Measurements from ENCODE around the gene PTPRN2.
A peak's percentile ranks its signal among the peaks of the same experiment; 100 is the strongest.

The PTPRN2 gene

DNA sequence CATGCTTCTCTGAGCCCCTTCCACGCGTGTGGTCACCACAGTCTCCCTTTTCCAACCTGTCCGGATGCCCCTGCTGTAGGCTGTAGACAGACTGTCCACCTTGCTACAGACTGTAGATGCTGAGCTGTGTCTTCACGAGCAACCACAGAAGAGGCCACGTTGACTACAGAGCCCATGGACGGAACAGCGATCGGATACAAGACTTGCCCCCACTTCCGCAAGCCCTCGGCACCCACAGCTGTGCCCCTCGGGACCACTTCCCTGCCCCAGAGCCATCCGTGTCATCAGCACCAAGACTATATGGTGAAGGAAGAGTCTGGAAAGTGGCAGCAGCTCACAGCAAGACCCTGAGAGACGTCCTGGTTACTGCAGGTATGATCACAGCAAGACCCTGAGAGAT is 759.4 kb downstream of the PTPRN2 start:
- H3K23ac ChIP-seq (ENCODE audit: low read depth, low read length, poor library complexity) = no peak overlapping the region
- H2AFZ ChIP-seq (ENCODE audit: low read length) = no peak overlapping the region
- peak overlapping the region; percentile 26 for H2AK5ac ChIP-seq (ENCODE audit: low read depth, low read length)
- no peaks in the 10 kb centered on the region for H3K9me3 ChIP-seq (replicated peaks in 1 of 2; ENCODE audit: control insufficient read depth in 2 of 2, insufficient read depth in 1 of 2, low read depth in 1 of 2, low read length in 2 of 2)
- H2BK5ac ChIP-seq (ENCODE audit: low read length) = no peak overlapping the region
- H3K4ac ChIP-seq (ENCODE audit: low read length) = no peak overlapping the region
- no peak overlapping the region for H3K4me3 ChIP-seq (ENCODE audit: low read length in 2 of 2)
- H2BK12ac ChIP-seq (ENCODE audit: low read length) = no peak overlapping the region
- no peak overlapping the region for H3K14ac ChIP-seq (ENCODE audit: low read length)
- no peak overlapping the region for H3K4me2 ChIP-seq (ENCODE audit: insufficient read depth, low read length, poor library complexity, severe bottlenecking)
- H3K79me1 ChIP-seq (ENCODE audit: low read depth, low read length) = no peaks in the 10 kb centered on the region
- H3K27ac ChIP-seq (replicated peaks; ENCODE audit: low read length) = no peak overlapping the region
- H4K8ac ChIP-seq (ENCODE audit: low read depth, low read length) = no peak overlapping the region
- H2BK15ac ChIP-seq (ENCODE audit: low read length) = peak overlapping the region; percentile 81
- WGBS, 2 donors (ENCODE audit: extremely low coverage in 2 of 2, insufficient read length in 2 of 2, insufficient replicate concordance in 1 of 2) = no CpG with 5 or more reads among the region's 13 CpGs
- H2BK120ac ChIP-seq (ENCODE audit: low read depth, low read length) = no peak overlapping the region
- no peaks in the 10 kb centered on the region for H3K27me3 ChIP-seq (ENCODE audit: control insufficient read depth in 3 of 3, insufficient read depth in 3 of 3, low read depth in 1 of 3, low read length in 3 of 3)
- DNase-seq (ENCODE audit: low spot score) = no peak
- H3K4me1 ChIP-seq (ENCODE audit: control insufficient read depth in 2 of 2, insufficient read depth in 1 of 2, low read depth in 1 of 2, low read length in 2 of 2) = peaks cover 0 to 2% of the 10 kb centered on the region in 2 donors
- peak overlapping the region; percentile 38 for H3K9ac ChIP-seq (ENCODE audit: low read depth, low read length, poor library complexity)
- H3K18ac ChIP-seq (ENCODE audit: low read length) = peak overlapping the region; percentile 17
- H4K91ac ChIP-seq (ENCODE audit: low read depth, low read length, poor library complexity) = peak overlapping the region; percentile 56
- H3K36me3 ChIP-seq (replicated peaks in 1 of 2; ENCODE audit: control insufficient read depth in 2 of 2, insufficient read depth in 2 of 2, low read length in 2 of 2) = no peaks in the 10 kb centered on the region

GRCh38 chr7:157827863-157828160 is 759.8 kb downstream of the PTPRN2 start:
- Histone ChIP-seq H3K27ac (replicated peaks; ENCODE audit: low read length) (no peak overlapping the region), H3K4me2 (ENCODE audit: insufficient read depth, low read length, poor library complexity, severe bottlenecking) (no peak overlapping the region), H3K23ac (ENCODE audit: low read depth, low read length, poor library complexity) (no peak overlapping the region), H3K14ac (ENCODE audit: low read length) (no peak overlapping the region), H4K91ac (ENCODE audit: low read depth, low read length, poor library complexity) (peak overlapping the region; percentile 56), H3K36me3 (replicated peaks in 1 of 2; ENCODE audit: control insufficient read depth in 2 of 2, insufficient read depth in 2 of 2, low read length in 2 of 2) (no peaks in the 10 kb centered on the region), H3K9ac (ENCODE audit: low read depth, low read length, poor library complexity) (no peak overlapping the region), H2AFZ (ENCODE audit: low read length) (no peak overlapping the region), H2BK5ac (ENCODE audit: low read length) (no peak overlapping the region), H2AK5ac (ENCODE audit: low read depth, low read length) (peak overlapping the region; percentile 59), H2BK120ac (ENCODE audit: low read depth, low read length) (no peak overlapping the region), H3K4me1 (ENCODE audit: control insufficient read depth in 2 of 2, insufficient read depth in 1 of 2, low read depth in 1 of 2, low read length in 2 of 2) (peaks cover 0 to 2% of the 10 kb centered on the region in 2 donors), H3K18ac (ENCODE audit: low read length) (no peak overlapping the region), H3K4ac (ENCODE audit: low read length) (no peak overlapping the region), H3K9me3 (replicated peaks in 1 of 2; ENCODE audit: control insufficient read depth in 2 of 2, insufficient read depth in 1 of 2, low read depth in 1 of 2, low read length in 2 of 2) (no peaks in the 10 kb centered on the region), H3K27me3 (ENCODE audit: control insufficient read depth in 3 of 3, insufficient read depth in 3 of 3, low read depth in 1 of 3, low read length in 3 of 3) (no peaks in the 10 kb centered on the region), H2BK12ac (ENCODE audit: low read length) (no peak overlapping the region), H3K4me3 (ENCODE audit: low read length in 2 of 2) (no peak overlapping the region), H2BK15ac (ENCODE audit: low read length) (peak overlapping the region; percentile 81), H3K79me1 (ENCODE audit: low read depth, low read length) (no peaks in the 10 kb centered on the region), H4K8ac (ENCODE audit: low read depth, low read length) (no peak overlapping the region)
- WGBS, 2 donors (ENCODE audit: extremely low coverage in 2 of 2, insufficient read length in 2 of 2, insufficient replicate concordance in 1 of 2) = no CpG with 5 or more reads among the region's 10 CpGs
- no peak for DNase-seq (ENCODE audit: low spot score)

GRCh38 chr7:157827045-157827862 is 760.4 kb downstream of the PTPRN2 start:
- H3K18ac ChIP-seq (ENCODE audit: low read length) = peak overlapping the region; percentile 25
- H3K4me2 ChIP-seq (ENCODE audit: insufficient read depth, low read length, poor library complexity, severe bottlenecking) = no peak overlapping the region
- H3K36me3 ChIP-seq (replicated peaks in 1 of 2; ENCODE audit: control insufficient read depth in 2 of 2, insufficient read depth in 2 of 2, low read length in 2 of 2) = no peaks in the 10 kb centered on the region
- H3K27me3 ChIP-seq (ENCODE audit: control insufficient read depth in 3 of 3, insufficient read depth in 3 of 3, low read depth in 1 of 3, low read length in 3 of 3) = no peaks in the 10 kb centered on the region
- H2AK5ac ChIP-seq (ENCODE audit: low read depth, low read length) = peak overlapping the region; percentile 67
- H2BK120ac ChIP-seq (ENCODE audit: low read depth, low read length) = no peak overlapping the region
- peak overlapping the region; percentile 25 for H3K14ac ChIP-seq (ENCODE audit: low read length)
- H4K91ac ChIP-seq (ENCODE audit: low read depth, low read length, poor library complexity) = no peak overlapping the region
- no peak overlapping the region for H3K23ac ChIP-seq (ENCODE audit: low read depth, low read length, poor library complexity)
- WGBS, 2 donors (ENCODE audit: extremely low coverage in 2 of 2, insufficient read length in 2 of 2, insufficient replicate concordance in 1 of 2) = no CpG with 5 or more reads among the region's 23 CpGs
- H3K9me3 ChIP-seq (replicated peaks in 1 of 2; ENCODE audit: control insufficient read depth in 2 of 2, insufficient read depth in 1 of 2, low read depth in 1 of 2, low read length in 2 of 2) = no peaks in the 10 kb centered on the region
- H2BK15ac ChIP-seq (ENCODE audit: low read length) = peak overlapping the region; percentile 81
- H3K9ac ChIP-seq (ENCODE audit: low read depth, low read length, poor library complexity) = no peak overlapping the region
- H2BK12ac ChIP-seq (ENCODE audit: low read length) = no peak overlapping the region
- H4K8ac ChIP-seq (ENCODE audit: low read depth, low read length) = no peak overlapping the region
- no peak overlapping the region for H3K4ac ChIP-seq (ENCODE audit: low read length)
- H3K27ac ChIP-seq (replicated peaks; ENCODE audit: low read length) = no peak overlapping the region
- no peak overlapping the region for H2AFZ ChIP-seq (ENCODE audit: low read length)
- no peak overlapping the region for H2BK5ac ChIP-seq (ENCODE audit: low read length)
- H3K4me1 ChIP-seq (ENCODE audit: control insufficient read depth in 2 of 2, insufficient read depth in 1 of 2, low read depth in 1 of 2, low read length in 2 of 2) = peaks cover 0 to 2% of the 10 kb centered on the region in 2 donors
- H3K4me3 ChIP-seq (ENCODE audit: low read length in 2 of 2) = no peak overlapping the region
- DNase-seq (ENCODE audit: low spot score) = no peak
- H3K79me1 ChIP-seq (ENCODE audit: low read depth, low read length) = no peaks in the 10 kb centered on the region

GRCh38 chr7:157826566-157826965 is 761.1 kb downstream of the PTPRN2 start:
- peak overlapping the region; percentile 67 for H2AK5ac ChIP-seq (ENCODE audit: low read depth, low read length)
- no peaks in the 10 kb centered on the region for H3K27me3 ChIP-seq (ENCODE audit: control insufficient read depth in 3 of 3, insufficient read depth in 3 of 3, low read depth in 1 of 3, low read length in 3 of 3)
- WGBS, 2 donors (ENCODE audit: extremely low coverage in 2 of 2, insufficient read length in 2 of 2, insufficient replicate concordance in 1 of 2) = no CpG with 5 or more reads among the region's 17 CpGs
- peak overlapping the region; percentile 12 for H3K18ac ChIP-seq (ENCODE audit: low read length)
- H3K4me1 ChIP-seq (ENCODE audit: control insufficient read depth in 2 of 2, insufficient read depth in 1 of 2, low read depth in 1 of 2, low read length in 2 of 2) = peaks cover 0 to 2% of the 10 kb centered on the region in 2 donors
- no peaks in the 10 kb centered on the region for H3K9me3 ChIP-seq (replicated peaks in 1 of 2; ENCODE audit: control insufficient read depth in 2 of 2, insufficient read depth in 1 of 2, low read depth in 1 of 2, low read length in 2 of 2)
- H4K8ac ChIP-seq (ENCODE audit: low read depth, low read length) = no peak overlapping the region
- H3K27ac ChIP-seq (replicated peaks; ENCODE audit: low read length) = no peak overlapping the region
- no peak overlapping the region for H2BK120ac ChIP-seq (ENCODE audit: low read depth, low read length)
- H3K23ac ChIP-seq (ENCODE audit: low read depth, low read length, poor library complexity) = no peak overlapping the region
- no peak overlapping the region for H3K4me2 ChIP-seq (ENCODE audit: insufficient read depth, low read length, poor library complexity, severe bottlenecking)
- no peak overlapping the region for H2BK5ac ChIP-seq (ENCODE audit: low read length)
- H3K36me3 ChIP-seq (replicated peaks in 1 of 2; ENCODE audit: control insufficient read depth in 2 of 2, insufficient read depth in 2 of 2, low read length in 2 of 2) = no peaks in the 10 kb centered on the region
- DNase-seq (ENCODE audit: low spot score) = no peak
- no peak overlapping the region for H3K4ac ChIP-seq (ENCODE audit: low read length)
- H2BK15ac ChIP-seq (ENCODE audit: low read length) = no peak overlapping the region
- H3K79me1 ChIP-seq (ENCODE audit: low read depth, low read length) = no peaks in the 10 kb centered on the region
- no peak overlapping the region for H3K4me3 ChIP-seq (ENCODE audit: low read length in 2 of 2)
- H4K91ac ChIP-seq (ENCODE audit: low read depth, low read length, poor library complexity) = no peak overlapping the region
- no peak overlapping the region for H3K14ac ChIP-seq (ENCODE audit: low read length)
- H2BK12ac ChIP-seq (ENCODE audit: low read length) = no peak overlapping the region
- no peak overlapping the region for H3K9ac ChIP-seq (ENCODE audit: low read depth, low read length, poor library complexity)
- H2AFZ ChIP-seq (ENCODE audit: low read length) = no peak overlapping the region
